ENCODE results near the gene MYO1G. TPM values are rescaled to one million over a fixed set of nuclear protein-coding genes. Genes with fewer than 3 reads are reported as not detected.
"Not testable (repeated sequence)": the region's sequence is repeated elsewhere in the genome, so short reads cannot be mapped to it uniquely, and the experiment has no call there.

Gene MYO1G
- total RNA-seq, 1 experiment from 2014 or later = 0.07 TPM

- DNase-seq (ENCODE audit: extremely low read depth, low read depth) = no peak
Observed at GRCh38 chr7:44949303-44949702, 29.5 kb downstream of the MYO1G start.

DNA sequence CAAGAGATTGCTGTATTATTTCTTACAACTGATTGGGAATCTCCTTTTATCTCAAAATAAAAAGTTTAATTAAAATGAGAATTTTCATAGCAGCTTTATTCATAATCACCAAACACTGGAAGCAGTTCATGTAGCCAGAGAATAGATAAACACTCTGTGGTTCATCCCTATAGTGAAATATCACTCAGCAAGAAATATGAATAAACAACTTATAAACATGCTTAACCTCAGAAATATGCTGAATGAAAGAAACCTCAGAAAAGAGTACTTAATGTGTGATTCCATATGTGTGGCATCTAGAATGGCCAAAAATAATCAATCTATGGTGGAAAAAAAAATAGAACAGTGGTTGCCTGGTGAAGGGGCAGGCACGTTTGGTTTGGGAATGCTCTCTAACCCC, 33.3 kb downstream of the MYO1G start:
- DNase-seq (ENCODE audit: extremely low read depth, low read depth) = no peak

DNA sequence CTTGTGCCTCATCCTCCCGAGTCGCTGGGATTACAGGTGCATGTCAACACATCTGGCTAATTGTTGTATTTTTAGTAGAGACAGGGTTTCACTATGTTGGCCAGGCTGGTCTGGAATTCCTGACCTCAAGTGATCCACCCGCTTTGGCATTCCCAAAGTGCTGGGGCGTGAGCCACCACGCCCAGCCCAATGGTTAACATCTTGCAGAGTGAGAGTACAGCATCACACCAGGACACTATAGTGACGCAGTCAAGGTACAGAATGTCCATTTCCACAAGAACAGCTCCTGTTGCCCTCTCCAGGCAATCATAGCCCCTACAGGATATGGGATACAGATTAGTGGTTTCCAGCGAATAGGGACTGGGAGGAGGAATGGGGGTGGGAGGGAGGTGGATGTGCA, 34.0 kb downstream of the MYO1G start:
- DNase-seq (ENCODE audit: extremely low read depth, low read depth) = no peak

GRCh38 chr7:44943631-44944030, 35.2 kb downstream of the MYO1G start:
- DNase-seq (ENCODE audit: extremely low read depth, low read depth) = no peak

GRCh38 chr7:44937426-44937825, 41.4 kb downstream of the MYO1G start:
- DNase-seq (ENCODE audit: extremely low read depth, low read depth) = no peak

- DNase-seq (ENCODE audit: extremely low read depth, low read depth) = no peak
Observed at GRCh38 chr7:44936322-44936721, 42.5 kb downstream of the MYO1G start.

- DNase-seq (ENCODE audit: extremely low read depth, low read depth) = no peak
Observed at GRCh38 chr7:44935583-44935982, 43.2 kb downstream of the MYO1G start.

GRCh38 chr7:44935016-44935415, 43.8 kb downstream of the MYO1G start:
- no peak for DNase-seq (ENCODE audit: extremely low read depth, low read depth)

DNA sequence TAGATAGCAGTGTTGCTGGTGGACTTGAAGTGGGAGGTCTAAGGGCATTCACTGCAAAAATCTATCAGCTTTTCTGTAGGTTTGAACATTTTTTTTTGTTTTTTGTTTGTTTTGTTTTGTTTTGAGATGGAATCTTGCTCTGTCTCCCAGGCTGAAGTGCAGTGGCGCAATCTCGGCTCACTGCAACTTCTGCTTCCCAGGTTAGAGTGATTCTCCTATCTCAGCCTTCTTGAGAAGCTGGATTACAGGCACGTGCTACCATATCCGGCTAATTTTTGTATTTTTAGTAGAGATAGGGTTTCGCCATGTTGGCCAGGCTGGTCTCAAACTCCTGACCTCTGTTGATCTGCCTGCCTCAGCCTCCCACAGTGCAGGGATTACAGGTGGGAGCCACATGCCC, 44.3 kb downstream of the MYO1G start:
- DNase-seq (ENCODE audit: extremely low read depth, low read depth) = not testable (repeated sequence)

DNA sequence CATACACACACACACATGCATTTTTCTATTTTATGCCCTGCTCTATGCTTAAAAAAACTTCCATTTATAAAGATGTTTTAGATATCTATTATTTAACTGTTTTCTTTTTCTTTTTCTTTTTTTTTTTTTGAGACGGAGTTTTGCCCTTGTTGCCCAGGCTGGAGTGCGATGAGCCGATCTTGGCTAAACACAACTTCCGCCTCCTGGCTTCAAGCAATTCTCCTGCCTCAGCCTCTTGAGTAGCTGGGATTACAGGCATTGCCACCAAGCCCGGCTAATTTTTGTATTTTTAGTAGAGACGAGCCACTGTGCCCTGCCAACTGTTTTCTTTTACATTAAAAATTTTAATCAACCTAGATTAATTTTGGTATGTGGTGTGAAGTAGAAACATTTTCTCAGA, 47.9 kb downstream of the MYO1G start:
- DNase-seq (ENCODE audit: extremely low read depth, low read depth) = no peak

GRCh38 chr7:44922351-44922694, 56.5 kb downstream of the MYO1G start:
- no peak for DNase-seq (ENCODE audit: extremely low read depth, low read depth)

DNA sequence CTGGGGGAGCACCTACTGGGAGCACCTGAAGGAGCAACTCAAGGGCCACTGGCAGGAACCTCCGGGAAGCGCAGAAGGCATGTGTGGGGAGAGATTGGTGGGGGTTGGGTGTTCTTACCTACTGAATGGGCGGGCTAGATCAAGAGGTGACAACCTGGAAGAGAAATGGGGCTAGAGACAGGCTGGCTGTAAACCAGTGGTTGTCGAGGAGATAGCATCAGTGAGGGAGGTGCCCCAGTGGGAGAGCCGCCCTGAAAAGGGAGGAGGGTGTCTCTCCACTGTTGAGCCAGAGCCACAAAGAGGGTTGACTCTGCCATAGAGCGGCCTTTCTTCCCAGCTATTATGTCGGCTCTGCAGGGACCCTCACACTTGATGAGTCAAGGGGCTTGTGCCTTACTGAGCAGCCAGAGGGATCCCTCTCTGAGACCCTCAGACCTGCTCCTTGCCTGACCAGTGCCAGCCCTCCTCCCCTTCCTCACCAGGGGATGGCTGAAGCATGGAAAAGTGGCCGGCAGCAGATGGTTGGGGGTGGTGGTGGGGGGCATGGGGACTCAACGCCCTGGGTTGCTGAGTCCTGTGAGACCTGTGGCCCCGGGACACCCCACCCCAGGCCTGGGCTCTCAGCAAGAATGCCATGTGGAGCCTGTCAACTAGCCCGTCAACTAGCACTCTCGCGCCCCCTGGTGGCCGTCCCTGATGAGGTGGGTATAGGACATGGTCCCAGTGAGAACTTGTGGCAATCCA, 57.0 kb downstream of the MYO1G start:
- peak; percentile 78 for DNase-seq (ENCODE audit: extremely low read depth, low read depth)

GRCh38 chr7:44920119-44920518, 58.7 kb downstream of the MYO1G start:
- DNase-seq (ENCODE audit: extremely low read depth, low read depth) = no peak

GRCh38 chr7:44918029-44918428, 60.8 kb downstream of the MYO1G start:
- no peak for DNase-seq (ENCODE audit: extremely low read depth, low read depth)

DNA sequence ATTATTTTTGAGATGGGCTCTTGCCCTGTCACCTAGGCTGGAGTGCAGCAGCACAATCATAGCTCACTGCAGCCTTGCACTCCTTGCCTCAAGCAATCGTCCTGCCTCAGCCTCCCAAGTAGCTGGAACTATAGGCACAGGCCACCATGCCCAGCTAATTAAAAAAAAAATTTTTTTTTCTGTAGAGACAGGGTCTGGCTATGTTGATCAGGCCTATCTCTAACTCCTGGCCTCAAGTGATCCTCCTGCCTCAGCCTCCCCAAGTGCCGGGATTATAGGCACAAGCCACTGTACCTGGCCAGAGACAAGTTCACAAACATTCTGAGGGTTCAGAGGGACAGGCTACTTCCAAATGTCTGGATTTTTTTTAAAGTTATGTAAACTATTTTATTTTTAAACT, 61.4 kb downstream of the MYO1G start:
- DNase-seq (ENCODE audit: extremely low read depth, low read depth) = no peak

DNA sequence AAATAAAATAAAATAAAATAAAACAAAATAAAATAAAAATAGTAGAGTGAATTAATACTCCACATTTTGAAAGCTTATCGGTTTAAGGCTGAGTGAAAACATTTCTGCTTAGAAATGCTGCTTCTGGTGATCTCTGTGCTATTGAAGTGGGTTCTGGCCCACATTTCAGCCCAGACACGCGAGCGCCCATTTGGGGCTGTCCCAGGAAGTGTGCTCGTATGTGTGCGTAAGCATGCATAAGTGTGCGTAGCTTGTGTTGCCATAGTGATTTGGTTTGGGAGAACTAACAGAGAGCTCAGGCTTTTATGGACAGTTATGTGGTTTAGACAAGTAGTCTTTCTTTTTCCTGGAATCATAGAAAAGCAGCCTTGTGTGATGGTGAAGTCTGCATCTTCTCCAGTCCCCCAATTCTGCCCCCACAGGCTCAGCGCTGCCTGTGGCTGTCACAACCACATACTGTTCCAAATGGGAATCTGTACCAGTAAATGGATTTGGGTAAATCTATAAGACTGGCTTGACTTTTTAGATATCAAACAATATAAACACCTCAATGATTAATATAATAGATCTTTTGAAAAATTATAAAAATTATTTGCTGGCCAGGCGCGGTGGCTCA, 63.7 kb downstream of the MYO1G start:
- no peak for DNase-seq (ENCODE audit: extremely low read depth, low read depth)

DNA sequence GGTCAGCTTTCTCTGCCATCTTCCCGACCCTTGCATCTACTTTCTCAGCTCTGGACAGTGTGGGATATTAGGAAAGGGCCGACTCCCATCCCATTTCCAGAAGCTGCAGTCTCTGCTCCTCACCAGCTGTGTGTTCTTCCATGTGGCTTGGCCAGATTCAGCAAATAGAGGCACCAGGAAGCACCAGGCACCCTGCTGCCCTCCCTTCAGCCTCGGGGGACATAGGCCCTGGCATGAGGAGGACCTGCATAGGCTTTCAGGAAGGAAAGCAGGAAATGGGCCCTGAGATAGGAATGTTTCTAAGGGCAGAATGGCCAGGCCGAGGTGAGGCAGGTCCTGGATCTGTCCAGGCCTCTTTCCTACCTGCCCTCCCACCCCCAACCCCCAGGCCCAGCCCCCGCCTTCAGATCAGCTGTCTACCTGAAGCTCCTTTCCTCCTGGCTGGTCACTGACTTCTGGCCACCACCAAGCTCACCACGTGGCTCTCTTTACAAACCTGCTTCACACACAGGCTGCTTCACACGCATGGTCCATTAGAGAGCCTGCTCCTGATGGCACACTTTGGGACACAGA, 66.0 kb downstream of the MYO1G start:
- DNase-seq (ENCODE audit: extremely low read depth, low read depth) = no peak

Other genes with a start within 250 kb of the MYO1G start
- gene ZMIZ2, start 230.2 kb downstream of the MYO1G start, total RNA-seq (2014; rRNA removed; shearing (Covaris generic)) = 20.9 and 21.0 TPM in 2 replicates
- 4,126 and 4,272 TPM in 2 replicates for gene PPIA, start 182.3 kb downstream of the MYO1G start, total RNA-seq (2014; rRNA removed; shearing (Covaris generic))
- gene H2AZ2, start 130.9 kb downstream of the MYO1G start, total RNA-seq (2014; rRNA removed; shearing (Covaris generic)) = 194 and 220 TPM in 2 replicates
- 16.2 and 17.9 TPM in 2 replicates for gene PURB, start 93.5 kb downstream of the MYO1G start, total RNA-seq (2014; rRNA removed; shearing (Covaris generic))
- 24.8 and 27.4 TPM in 2 replicates for gene CCM2, start 21.2 kb upstream of the MYO1G start, total RNA-seq (2014; rRNA removed; shearing (Covaris generic))
- 0.14 TPM in 1 of 2 replicates, not detected in the other for gene NACAD, start 110.0 kb upstream of the MYO1G start, total RNA-seq (2014; rRNA removed; shearing (Covaris generic))
- 113 and 125 TPM in 2 replicates for gene TBRG4, start 132.7 kb upstream of the MYO1G start, total RNA-seq (2014; rRNA removed; shearing (Covaris generic))
- gene RAMP3, start 178.8 kb upstream of the MYO1G start, total RNA-seq (2014; rRNA removed; shearing (Covaris generic)) = not detected in 2 replicates

Data from NCI-H460 (cell line).